ENCODE data around the gene BTBD6. TPM values are rescaled to one million over a fixed set of nuclear protein-coding genes. Genes with fewer than 3 reads are reported as not detected.

The BTBD6 gene
- total RNA-seq, 1 experiment from 2014 or later = 30.1 TPM

DNA sequence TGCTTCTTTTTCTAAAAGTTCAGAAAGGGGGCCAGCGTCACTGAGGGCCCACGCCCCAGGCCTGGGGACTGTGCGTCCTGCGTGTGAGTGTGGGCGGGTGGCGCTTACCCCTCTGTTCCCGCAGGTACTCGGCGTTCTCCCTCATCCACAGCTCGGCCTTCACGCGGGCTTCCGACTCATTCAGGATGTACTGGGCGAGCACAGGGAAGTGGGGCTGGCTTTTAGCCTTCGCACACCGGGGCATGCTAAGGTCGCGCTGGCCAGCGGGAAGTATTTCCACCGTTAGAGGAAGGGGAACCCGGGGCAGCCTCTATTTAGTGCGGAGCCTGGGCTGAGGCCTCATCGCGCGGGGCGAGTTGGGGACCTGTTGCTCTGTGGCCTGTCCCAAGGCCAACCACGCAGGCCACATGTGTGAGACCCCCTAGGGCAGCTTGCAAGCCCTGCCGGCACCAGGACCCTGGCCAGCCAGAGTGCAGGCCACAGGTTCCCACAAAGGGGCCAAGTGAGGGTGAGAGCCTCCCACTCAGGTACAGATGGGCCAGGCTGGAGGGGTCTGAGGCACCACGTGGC is 29.2 kb upstream of the BTBD6 start:
- TF ChIP-seq, protein P1, sequence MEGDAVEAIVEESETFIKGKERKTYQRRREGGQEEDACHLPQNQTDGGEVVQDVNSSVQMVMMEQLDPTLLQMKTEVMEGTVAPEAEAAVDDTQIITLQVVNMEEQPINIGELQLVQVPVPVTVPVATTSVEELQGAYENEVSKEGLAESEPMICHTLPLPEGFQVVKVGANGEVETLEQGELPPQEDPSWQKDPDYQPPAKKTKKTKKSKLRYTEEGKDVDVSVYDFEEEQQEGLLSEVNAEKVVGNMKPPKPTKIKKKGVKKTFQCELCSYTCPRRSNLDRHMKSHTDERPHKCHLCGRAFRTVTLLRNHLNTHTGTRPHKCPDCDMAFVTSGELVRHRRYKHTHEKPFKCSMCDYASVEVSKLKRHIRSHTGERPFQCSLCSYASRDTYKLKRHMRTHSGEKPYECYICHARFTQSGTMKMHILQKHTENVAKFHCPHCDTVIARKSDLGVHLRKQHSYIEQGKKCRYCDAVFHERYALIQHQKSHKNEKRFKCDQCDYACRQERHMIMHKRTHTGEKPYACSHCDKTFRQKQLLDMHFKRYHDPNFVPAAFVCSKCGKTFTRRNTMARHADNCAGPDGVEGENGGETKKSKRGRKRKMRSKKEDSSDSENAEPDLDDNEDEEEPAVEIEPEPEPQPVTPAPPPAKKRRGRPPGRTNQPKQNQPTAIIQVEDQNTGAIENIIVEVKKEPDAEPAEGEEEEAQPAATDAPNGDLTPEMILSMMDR (IDR thresholded peaks at IDR 0.05; ENCODE audit: unreplicated experiment) = no peak
- Mint-ChIP-seq H3K4me1 (ENCODE audit: low read depth, unreplicated experiment) (no peaks in the 10 kb centered on the region), H3K4me3 (ENCODE audit: low read depth, unreplicated experiment) (no peak overlapping the region), H3K36me3 (ENCODE audit: insufficient read depth, unreplicated experiment) (peaks cover 13% of the 10 kb centered on the region), H3K27ac (ENCODE audit: unreplicated experiment) (no peak overlapping the region), H3K9me3 (ENCODE audit: low read depth, unreplicated experiment) (no peaks in the 10 kb centered on the region), H3K27me3 (ENCODE audit: unreplicated experiment) (no peaks in the 10 kb centered on the region)
- intact Hi-C loops (cut with micrococcal nuclease; ENCODE audit: unreplicated experiment) = no loop called here
- no TSS peak for BruUV-seq (replicated peaks)
- DNase-seq = no peak
- CTCF ChIA-PET = no interaction called here

DNA sequence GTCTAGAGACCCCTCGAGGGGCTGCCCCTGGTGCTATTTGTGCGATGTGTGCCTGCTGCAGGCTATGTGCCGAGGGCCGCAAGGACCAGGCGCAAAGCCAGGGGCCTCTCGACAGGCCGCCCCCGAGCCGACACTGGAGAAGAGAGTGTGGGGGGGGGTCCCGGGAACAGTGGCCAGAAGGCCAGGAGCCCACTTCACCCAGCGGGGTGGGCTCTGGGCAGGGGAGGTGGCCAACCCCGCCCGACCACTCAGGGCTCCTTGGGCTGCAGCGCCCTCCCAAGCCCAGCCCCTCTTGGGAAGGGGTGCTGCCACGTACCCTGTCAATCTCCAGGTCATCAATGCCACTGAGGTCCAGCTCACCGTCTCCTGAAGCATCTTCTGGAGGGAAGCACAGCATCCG is 28.6 kb upstream of the BTBD6 start:
- intact Hi-C loops (cut with micrococcal nuclease; ENCODE audit: unreplicated experiment) = no loop called here
- Mint-ChIP-seq H3K27me3 (ENCODE audit: unreplicated experiment) (no peaks in the 10 kb centered on the region), H3K27ac (ENCODE audit: unreplicated experiment) (no peak overlapping the region), H3K9me3 (ENCODE audit: low read depth, unreplicated experiment) (no peaks in the 10 kb centered on the region), H3K4me3 (ENCODE audit: low read depth, unreplicated experiment) (no peak overlapping the region), H3K36me3 (ENCODE audit: insufficient read depth, unreplicated experiment) (peaks cover 19% of the 10 kb centered on the region), H3K4me1 (ENCODE audit: low read depth, unreplicated experiment) (no peaks in the 10 kb centered on the region)
- TF ChIP-seq, protein P1 (IDR thresholded peaks at IDR 0.05; ENCODE audit: unreplicated experiment) = no peak
- no peak for DNase-seq
- BruUV-seq (replicated peaks) = no TSS peak
- CTCF ChIA-PET = no interaction called here

DNA sequence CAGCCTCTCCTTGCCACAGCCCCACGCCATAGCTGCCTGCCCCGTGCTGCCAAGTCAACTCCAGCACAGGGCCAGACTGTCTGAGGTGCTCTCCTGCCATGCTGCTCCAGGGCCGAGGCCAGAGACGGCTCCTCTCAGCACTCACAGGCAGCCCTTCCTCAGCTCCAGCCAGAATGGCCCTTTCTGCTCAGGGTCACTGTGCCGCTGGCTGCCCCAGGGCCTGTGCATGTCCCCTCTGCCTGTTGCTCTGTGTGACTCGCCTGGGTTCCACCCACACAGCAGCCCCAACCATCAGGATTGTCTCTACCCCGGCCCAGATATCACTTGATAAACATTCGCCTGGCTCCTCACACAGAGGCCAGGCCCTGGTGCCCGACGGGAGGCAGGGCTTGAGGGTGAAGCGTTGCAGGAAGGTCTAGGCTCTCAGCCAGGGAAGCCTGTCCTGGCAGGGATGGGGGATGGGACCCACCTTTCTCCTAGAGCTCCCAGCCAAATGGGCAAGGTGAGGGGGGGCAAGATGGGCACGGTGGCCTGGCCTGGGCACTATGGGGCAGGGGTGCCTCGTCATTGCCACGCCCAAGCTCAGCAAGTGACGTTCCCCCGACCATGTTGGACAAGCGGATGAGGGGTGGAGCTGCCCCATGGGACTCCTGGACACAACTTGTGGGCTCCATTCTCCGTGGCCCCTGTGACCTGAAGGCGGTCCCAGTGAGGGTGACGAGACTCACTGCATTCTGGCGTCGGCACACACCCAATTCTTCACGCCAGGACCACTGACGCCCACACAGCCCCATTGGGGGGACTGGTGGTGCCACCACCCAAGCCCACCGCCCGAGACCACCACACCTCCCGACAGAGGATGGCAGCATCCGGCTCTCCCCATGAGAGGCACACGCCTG is 27.4 kb upstream of the BTBD6 start:
- intact Hi-C loops (cut with micrococcal nuclease; ENCODE audit: unreplicated experiment) = no loop called here
- H3K9me3 Mint-ChIP-seq (ENCODE audit: low read depth, unreplicated experiment) = no peaks in the 10 kb centered on the region
- BruUV-seq (replicated peaks) = no TSS peak
- no peaks in the 10 kb centered on the region for H3K27me3 Mint-ChIP-seq (ENCODE audit: unreplicated experiment)
- no peak overlapping the region for H3K27ac Mint-ChIP-seq (ENCODE audit: unreplicated experiment)
- H3K4me3 Mint-ChIP-seq (ENCODE audit: low read depth, unreplicated experiment) = no peak overlapping the region
- peaks cover 22% of the 10 kb centered on the region for H3K36me3 Mint-ChIP-seq (ENCODE audit: insufficient read depth, unreplicated experiment)
- TF ChIP-seq, protein P1 (IDR thresholded peaks at IDR 0.05; ENCODE audit: unreplicated experiment) = no peak
- H3K4me1 Mint-ChIP-seq (ENCODE audit: low read depth, unreplicated experiment) = no peaks in the 10 kb centered on the region
- no peak for DNase-seq
- CTCF ChIA-PET = interaction anchor here (0.5 kb wide), 1 partner anchor 258 kb away, joined by 3 read pairs; no protein-coding TSS in a partner anchor

DNA sequence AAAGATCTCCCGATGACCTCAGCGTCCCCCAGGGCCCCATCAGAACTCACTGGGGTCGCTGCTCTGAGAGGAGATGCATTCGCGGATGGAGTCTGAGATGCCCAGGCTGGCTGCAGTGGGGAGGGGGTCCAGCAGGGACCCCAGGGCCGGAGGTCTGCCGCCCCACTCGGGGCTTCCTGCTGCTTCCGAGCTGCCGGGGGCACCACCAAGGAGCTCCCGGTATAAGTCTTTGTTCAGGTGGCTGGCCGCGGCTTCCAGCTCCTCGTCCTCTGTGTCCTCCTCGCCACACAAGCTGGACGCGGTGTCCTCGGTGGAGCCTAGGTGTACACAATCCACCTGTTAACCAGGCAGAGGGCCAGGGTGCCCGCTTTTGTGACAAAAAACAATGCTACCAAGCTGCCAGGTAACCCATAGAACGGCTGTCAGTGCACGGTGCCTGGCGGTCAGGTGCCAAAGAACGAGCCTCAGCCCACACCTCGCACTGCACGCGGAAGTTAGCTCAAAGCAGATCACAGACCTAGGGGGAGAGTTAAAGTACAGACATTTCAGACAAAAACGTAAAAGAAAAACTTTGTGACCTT is 26.6 kb upstream of the BTBD6 start:
- intact Hi-C loops (cut with micrococcal nuclease; ENCODE audit: unreplicated experiment) = no loop called here
- CTCF ChIA-PET = interaction anchor here (0.5 kb wide), 1 partner anchor 258 kb away, joined by 3 read pairs; no protein-coding TSS in a partner anchor
- TF ChIP-seq, protein P1 (IDR thresholded peaks at IDR 0.05; ENCODE audit: unreplicated experiment) = no peak
- H3K4me1 Mint-ChIP-seq (ENCODE audit: low read depth, unreplicated experiment) = no peaks in the 10 kb centered on the region
- no peaks in the 10 kb centered on the region for H3K9me3 Mint-ChIP-seq (ENCODE audit: low read depth, unreplicated experiment)
- no TSS peak for BruUV-seq (replicated peaks)
- H3K27ac Mint-ChIP-seq (ENCODE audit: unreplicated experiment) = no peak overlapping the region
- H3K36me3 Mint-ChIP-seq (ENCODE audit: insufficient read depth, unreplicated experiment) = peaks cover 22% of the 10 kb centered on the region
- H3K4me3 Mint-ChIP-seq (ENCODE audit: low read depth, unreplicated experiment) = no peak overlapping the region
- no peak for DNase-seq
- H3K27me3 Mint-ChIP-seq (ENCODE audit: unreplicated experiment) = no peaks in the 10 kb centered on the region
